ENCODE data around the gene DCAF7. TPM values are rescaled to one million over a fixed set of nuclear protein-coding genes. Genes with fewer than 3 reads are reported as not detected.
A peak's percentile ranks its signal among the peaks of the same experiment; 100 is the strongest.

The DCAF7 gene
- total RNA-seq, 6 experiments from 2014 or later, result 14.9 to 31.0 (median 26.7) TPM

GRCh38 chr17:63533433-63534077 lies 16.7 kb upstream of the DCAF7 start:
- Histone ChIP-seq H3K9me3 (no peaks in the 10 kb centered on the region), H3K27me3 (peaks cover 0 to 5% of the 10 kb centered on the region in 2 donors), H3K4me3 (no peak overlapping the region), H3K36me3 (no peaks in the 10 kb centered on the region), H3K4me1 (no peaks in the 10 kb centered on the region), H3K27ac (no peak overlapping the region)
- ATAC-seq, result no peak
- 83% methylated on average over 8 of the region's 20 CpGs for WGBS (ENCODE audit: insufficient coverage, low coverage, low lambda C conversion rate, missing lambda C conversion rate)
- peak in 1 of 3 donors; percentile 37 for DNase-seq
- TF ChIP-seq CTCF (IDR thresholded peaks at IDR 0.05) (no peak), POLR2A (IDR thresholded peaks at IDR 0.05) (no peak)
- intact Hi-C loops (cut with DNase I), result no loop called here

- DNase-seq (peak in 1 of 3 donors; percentile 40), ATAC-seq (no peak)
- no peaks in the 10 kb centered on the region for H3K4me1 ChIP-seq
- intact Hi-C loops (cut with DNase I), result no loop called here
- H3K4me3 ChIP-seq, result no peak overlapping the region
- H3K9me3 ChIP-seq, result no peaks in the 10 kb centered on the region
- peaks cover 0 to 10% of the 10 kb centered on the region in 2 donors for H3K27me3 ChIP-seq
- no peak for TF ChIP-seq POLR2A (IDR thresholded peaks at IDR 0.05)
- TF ChIP-seq CTCF (IDR thresholded peaks at IDR 0.05), result no peak
- WGBS (ENCODE audit: insufficient coverage, low coverage, low lambda C conversion rate, missing lambda C conversion rate), result 79% methylated on average over 10 of the region's 17 CpGs
- H3K27ac ChIP-seq, result no peak overlapping the region
- H3K36me3 ChIP-seq, result no peaks in the 10 kb centered on the region
Observed at GRCh38 chr17:63534078-63534570, 16.2 kb upstream of the DCAF7 start.

- TF ChIP-seq POLR2A (IDR thresholded peaks at IDR 0.05) (no peak), CTCF (IDR thresholded peaks at IDR 0.05) (no peak)
- DNase-seq, result peak in 1 of 3 donors; percentile 39
- H3K4me1 ChIP-seq, result no peaks in the 10 kb centered on the region
- H3K36me3 ChIP-seq, result no peaks in the 10 kb centered on the region
- intact Hi-C loops (cut with DNase I), result no loop called here
- no peaks in the 10 kb centered on the region for H3K9me3 ChIP-seq
- no peak for ATAC-seq
- no peak overlapping the region for H3K27ac ChIP-seq
- peaks cover 0 to 10% of the 10 kb centered on the region in 2 donors for H3K27me3 ChIP-seq
- 89% methylated on average over 11 of the region's 13 CpGs for WGBS (ENCODE audit: insufficient coverage, low coverage, low lambda C conversion rate, missing lambda C conversion rate)
- no peak overlapping the region for H3K4me3 ChIP-seq
Observed at GRCh38 chr17:63534816-63535455, 15.3 kb upstream of the DCAF7 start.

GRCh38 chr17:63535640-63536039 lies 14.6 kb upstream of the DCAF7 start:
- Histone ChIP-seq H3K4me3 (no peak overlapping the region), H3K9me3 (no peaks in the 10 kb centered on the region), H3K4me1 (no peaks in the 10 kb centered on the region), H3K27me3 (peaks cover 0 to 10% of the 10 kb centered on the region in 2 donors), H3K36me3 (no peaks in the 10 kb centered on the region), H3K27ac (no peak overlapping the region)
- peak in 1 of 3 donors; percentile 51 for DNase-seq
- TF ChIP-seq CTCF (IDR thresholded peaks at IDR 0.05), result no peak
- TF ChIP-seq POLR2A (IDR thresholded peaks at IDR 0.05), result no peak
- intact Hi-C loops (cut with DNase I), result no loop called here
- no peak for ATAC-seq
- WGBS (ENCODE audit: insufficient coverage, low coverage, low lambda C conversion rate, missing lambda C conversion rate), result 97% methylated on average over 18 of the region's 24 CpGs
